Liver (tissue), 3 donors: Measurements from ENCODE around the gene DNMT3A.

Source experiments
- CTCF ChIP-seq: fragments of 150-350 bp; IDR thresholded peaks from 2 replicates; pipeline ENCODE4 v1.5.1; 2017; ENCODE audit warnings: improper control_type of control experiment, low read depth, low read length; ENCODE audit not compliant: missing input control
- FOXA1 ChIP-seq: IDR thresholded peaks from 2 replicates; pipeline ENCODE4 v1.6.1; 2016; ENCODE audit warnings: antibody characterized with exemption
- JUND ChIP-seq, 2 donors: IDR thresholded peaks; 2 replicates each; pipeline ENCODE4 v1.6.1; 2016; ENCODE audit warnings: antibody characterized with exemption in 2 of 2
- MAX ChIP-seq: IDR thresholded peaks from 2 replicates; pipeline ENCODE4 v1.6.1; 2016; ENCODE audit warnings: antibody characterized with exemption
- RAD21 ChIP-seq, 2 donors: IDR thresholded peaks; 2 replicates each; pipeline ENCODE4 v1.6.1; 2016; ENCODE audit warnings: antibody characterized with exemption in 2 of 2, mild to moderate bottlenecking in 2 of 2
- REST ChIP-seq: IDR thresholded peaks from 2 replicates; pipeline ENCODE4 v1.6.1; 2016; ENCODE audit warnings: antibody characterized with exemption, mild to moderate bottlenecking
- RXRA ChIP-seq, 2 donors: IDR thresholded peaks; 2 replicates each; pipeline ENCODE4 v1.6.1; 2017 to 2018; ENCODE audit warnings: antibody characterized with exemption in 2 of 2, mild to moderate bottlenecking in 1 of 2
- SP1 ChIP-seq: IDR thresholded peaks from 2 replicates; pipeline ENCODE4 v1.6.1; 2018; ENCODE audit warnings: antibody characterized with exemption, mild to moderate bottlenecking
- TAF1 ChIP-seq: conservative IDR thresholded peaks from 2 replicates; pipeline ENCODE4 v1.6.1; 2016; ENCODE audit warnings: antibody characterized with exemption, mild to moderate bottlenecking
- YY1 ChIP-seq: IDR thresholded peaks from 2 replicates; pipeline ENCODE4 v1.6.1; 2016; ENCODE audit warnings: antibody characterized with exemption, mild to moderate bottlenecking
- ZBTB33 ChIP-seq: IDR thresholded peaks from 2 replicates; pipeline ENCODE4 v1.6.1; 2016; ENCODE audit warnings: antibody characterized with exemption
- TF ChIP-seq, protein P1 (sequence below): IDR thresholded peaks from 2 replicates; pipeline ENCODE4 v1.6.1; 2016; ENCODE audit warnings: antibody characterized with exemption
- donor health status: healthy.
- donor health status: healthy.

DNA sequence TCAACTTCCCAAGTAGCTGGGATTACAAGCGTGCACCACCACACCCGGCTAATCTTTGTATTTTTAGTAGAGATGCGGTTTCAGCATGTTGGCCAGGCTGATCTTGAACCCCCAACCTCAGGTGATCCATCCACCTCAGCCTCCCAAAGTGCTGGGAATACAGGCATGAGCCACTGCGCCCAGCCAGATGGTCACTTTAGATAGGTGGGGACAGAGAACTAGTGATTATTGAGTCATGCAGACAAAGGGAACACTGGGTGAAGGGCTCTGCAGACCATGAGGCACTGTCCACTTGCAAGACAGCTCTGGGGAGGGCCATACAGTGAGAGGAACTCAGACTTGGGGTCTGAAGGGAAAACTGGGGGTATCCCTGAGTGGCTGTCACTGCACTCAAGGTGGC is 114.9 kb downstream of the DNMT3A start:
- TF ChIP-seq CTCF (no peak), RAD21 (IDR thresholded peaks at IDR 0.05) (no peak), MAX (no peak), SP1 (no peak), YY1 (no peak), REST (no peak), JUND (IDR thresholded peaks at IDR 0.05) (no peak), RXRA (IDR thresholded peaks at IDR 0.05) (no peak), ZBTB33 (no peak), TAF1 (no peak), FOXA1 (no peak)
- TF ChIP-seq, protein P1, sequence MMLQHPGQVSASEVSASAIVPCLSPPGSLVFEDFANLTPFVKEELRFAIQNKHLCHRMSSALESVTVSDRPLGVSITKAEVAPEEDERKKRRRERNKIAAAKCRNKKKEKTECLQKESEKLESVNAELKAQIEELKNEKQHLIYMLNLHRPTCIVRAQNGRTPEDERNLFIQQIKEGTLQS, result no peak
